ENCODE measurements around the gene UNC5C. TPM values are rescaled to one million over a fixed set of nuclear protein-coding genes. Genes with fewer than 3 reads are reported as not detected.

UNC5C gene
- total RNA-seq, 1 experiment from 2014 or later, result not detected

DNA sequence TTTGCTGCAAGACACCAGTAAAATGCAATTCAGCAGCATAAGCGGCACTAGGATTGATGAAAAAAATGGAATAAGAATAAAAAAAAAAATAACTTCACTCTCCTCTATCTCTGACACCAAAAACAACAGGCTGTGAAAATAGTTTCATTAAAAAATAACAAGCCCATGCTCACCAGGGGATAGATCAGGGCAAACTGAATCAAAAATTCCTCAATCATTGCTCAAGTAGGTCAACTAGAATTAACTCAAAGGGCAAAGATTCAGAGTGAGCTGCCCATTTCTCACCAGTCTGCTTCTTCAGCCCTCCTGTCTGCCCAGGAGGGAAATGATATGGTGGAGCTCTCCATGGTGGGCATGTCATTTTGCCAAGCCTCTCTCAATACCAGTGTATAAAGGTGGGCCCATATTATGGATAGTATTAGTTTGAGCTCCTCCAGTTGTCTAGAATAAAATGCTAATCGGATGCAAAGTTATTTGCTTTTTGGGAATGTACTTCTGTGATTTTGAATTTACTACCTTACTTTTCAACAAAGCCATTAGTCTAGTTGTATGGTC is 153.9 kb downstream of the UNC5C start:
- Histone ChIP-seq H3K27ac (no peak overlapping the region), H3K4me1 (no peaks in the 10 kb centered on the region), H3K9me3 (replicated peaks) (no peaks in the 10 kb centered on the region), H3K27me3 (no peaks in the 10 kb centered on the region), H3K4me3 (no peak overlapping the region), H3K36me3 (no peaks in the 10 kb centered on the region)
- DNase-seq, result no peak

GRCh38 chr4:95393821-95394220 is 155.0 kb downstream of the UNC5C start:
- H3K9me3 ChIP-seq (replicated peaks), result no peaks in the 10 kb centered on the region

DNA sequence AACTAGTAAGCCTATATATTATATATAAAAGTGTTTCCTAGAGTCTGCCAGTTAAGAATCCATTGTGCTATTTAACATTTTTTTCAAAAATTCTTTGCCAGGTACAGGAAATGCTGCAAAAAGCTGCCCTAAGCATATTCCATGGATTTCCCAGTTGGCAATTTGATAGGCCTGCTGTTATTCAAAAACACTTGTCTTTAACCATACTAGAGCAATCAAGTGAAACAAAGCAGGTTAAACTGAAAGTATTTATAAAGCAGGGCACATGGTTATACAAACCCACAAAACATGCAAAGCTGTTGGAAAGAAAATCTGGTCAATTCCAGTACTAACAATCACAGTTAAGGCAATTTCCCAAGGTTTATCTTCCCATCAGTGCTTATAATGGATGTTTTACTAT is 159.9 kb downstream of the UNC5C start:
- Histone ChIP-seq H3K27me3 (no peaks in the 10 kb centered on the region), H3K36me3 (no peaks in the 10 kb centered on the region), H3K4me3 (no peak overlapping the region), H3K4me1 (no peaks in the 10 kb centered on the region), H3K9me3 (replicated peaks) (no peaks in the 10 kb centered on the region), H3K27ac (no peak overlapping the region)
- no peak for DNase-seq

More at GRCh38 chr4:95393821-95394220, 155.0 kb downstream of the UNC5C start:
- Histone ChIP-seq H3K4me1 (no peaks in the 10 kb centered on the region), H3K4me3 (no peak overlapping the region), H3K36me3 (no peaks in the 10 kb centered on the region), H3K27ac (no peak overlapping the region), H3K27me3 (no peaks in the 10 kb centered on the region)
- no peak for DNase-seq

DNA sequence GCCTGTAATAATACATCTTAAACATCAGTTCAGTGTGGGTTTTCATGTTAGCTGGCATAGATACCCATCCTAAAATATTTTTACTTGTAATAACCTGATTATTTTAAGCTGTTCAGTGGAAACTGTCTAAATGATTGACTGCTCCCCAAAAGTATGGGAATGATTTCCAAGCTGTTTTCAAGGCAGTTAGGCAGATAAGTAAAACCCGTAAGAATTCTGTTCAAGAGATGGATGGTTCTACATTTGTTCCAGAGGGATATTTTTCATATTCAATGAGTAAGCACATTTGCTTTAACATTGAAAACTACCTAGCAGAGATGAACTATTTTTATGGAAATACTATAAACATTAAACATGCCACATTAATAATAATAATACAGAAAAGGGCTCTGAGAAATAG is 161.1 kb downstream of the UNC5C start:
- Histone ChIP-seq H3K9me3 (replicated peaks) (no peaks in the 10 kb centered on the region), H3K4me3 (no peak overlapping the region), H3K36me3 (no peaks in the 10 kb centered on the region), H3K4me1 (no peaks in the 10 kb centered on the region), H3K27me3 (no peaks in the 10 kb centered on the region), H3K27ac (no peak overlapping the region)
- DNase-seq, result no peak

DNA sequence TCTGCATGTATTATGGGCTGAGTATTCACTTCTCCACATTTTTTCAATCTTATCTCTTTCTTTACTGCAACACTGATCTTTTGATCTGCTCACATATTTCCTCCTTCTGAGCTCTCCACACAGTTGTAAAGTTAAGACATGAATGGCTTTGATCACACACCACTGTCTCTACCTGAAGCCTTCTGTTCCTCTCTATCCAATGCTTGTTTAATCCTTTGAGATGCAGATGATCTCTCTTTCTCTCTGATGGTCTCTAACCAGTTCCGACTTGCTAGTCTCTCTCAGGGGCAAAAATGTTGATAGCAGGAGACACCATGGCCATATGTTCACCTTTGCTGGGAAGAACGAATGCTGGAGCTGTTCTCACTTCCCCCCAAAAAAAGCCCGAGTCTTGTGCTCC is 162.4 kb downstream of the UNC5C start:
- DNase-seq, result no peak
- Histone ChIP-seq H3K27ac (no peak overlapping the region), H3K4me1 (no peaks in the 10 kb centered on the region), H3K9me3 (replicated peaks) (no peaks in the 10 kb centered on the region), H3K4me3 (no peak overlapping the region), H3K27me3 (no peaks in the 10 kb centered on the region), H3K36me3 (no peaks in the 10 kb centered on the region)

DNA sequence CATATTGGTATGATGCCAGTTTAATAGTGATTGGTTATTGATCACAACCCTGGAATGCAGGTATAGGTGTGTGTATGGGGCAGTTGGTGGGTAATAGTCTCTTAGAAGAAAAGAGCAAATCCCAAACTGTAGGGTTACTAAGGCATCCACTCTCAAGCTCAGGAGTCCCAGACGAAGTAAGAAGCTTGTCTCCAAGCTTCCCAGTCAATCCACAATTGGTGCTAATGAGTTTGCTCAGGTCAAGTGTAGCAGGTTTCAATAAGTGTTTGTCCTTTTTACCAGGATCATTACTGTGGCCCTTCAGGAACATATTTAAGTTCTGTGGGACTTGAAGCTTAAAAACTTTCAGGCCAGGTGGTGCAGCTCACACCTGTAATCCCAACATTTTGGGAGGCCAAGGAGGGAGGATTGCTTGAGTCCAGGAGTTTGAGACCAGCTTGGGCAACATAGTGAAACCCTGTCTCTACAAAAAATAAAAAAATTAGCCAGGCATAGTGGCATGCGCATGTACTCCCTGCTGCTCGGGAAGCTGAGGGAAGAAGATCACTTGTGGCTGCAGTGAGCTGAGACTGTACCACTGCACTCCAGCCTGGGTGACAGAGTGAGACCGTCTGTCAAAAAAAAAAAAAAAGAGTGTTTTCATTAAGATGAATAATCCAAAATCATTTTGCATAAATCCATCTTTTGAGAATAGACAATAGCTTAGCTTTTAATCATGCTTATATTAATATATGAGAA is 166.8 kb downstream of the UNC5C start:
- H3K9me3 ChIP-seq (replicated peaks), result no peaks in the 10 kb centered on the region
- no peaks in the 10 kb centered on the region for H3K4me1 ChIP-seq
- no peak overlapping the region for H3K27ac ChIP-seq
- DNase-seq, result no peak
- H3K4me3 ChIP-seq, result no peak overlapping the region
- no peaks in the 10 kb centered on the region for H3K36me3 ChIP-seq
- no peaks in the 10 kb centered on the region for H3K27me3 ChIP-seq

DNA sequence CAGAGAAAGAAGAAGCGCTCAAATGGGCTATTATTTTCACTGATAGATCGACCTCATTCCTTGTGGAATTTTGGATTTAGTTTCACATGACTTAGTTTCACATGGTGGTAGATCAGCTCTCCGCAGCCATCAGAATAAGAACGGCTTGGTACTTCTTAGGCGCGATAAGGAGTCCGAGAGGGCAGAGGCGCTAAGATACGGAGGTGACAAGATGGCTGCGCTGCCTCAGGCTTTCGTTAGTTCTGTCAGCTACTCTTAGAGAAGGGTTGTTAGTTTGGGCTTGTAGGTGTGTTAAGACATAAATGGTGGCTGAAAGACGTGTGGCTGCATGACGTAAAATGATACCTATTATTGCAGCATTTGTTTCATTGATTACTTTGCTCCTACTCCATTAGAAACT is 169.1 kb downstream of the UNC5C start:
- Histone ChIP-seq H3K27me3 (no peaks in the 10 kb centered on the region; the same call in 1 of the 2 replicates), H3K27ac (no peak overlapping the region), H3K4me3 (no peak overlapping the region), H3K9me3 (replicated peaks) (no peaks in the 10 kb centered on the region), H3K36me3 (no peaks in the 10 kb centered on the region), H3K4me1 (no peaks in the 10 kb centered on the region)
- no peak for DNase-seq

DNA sequence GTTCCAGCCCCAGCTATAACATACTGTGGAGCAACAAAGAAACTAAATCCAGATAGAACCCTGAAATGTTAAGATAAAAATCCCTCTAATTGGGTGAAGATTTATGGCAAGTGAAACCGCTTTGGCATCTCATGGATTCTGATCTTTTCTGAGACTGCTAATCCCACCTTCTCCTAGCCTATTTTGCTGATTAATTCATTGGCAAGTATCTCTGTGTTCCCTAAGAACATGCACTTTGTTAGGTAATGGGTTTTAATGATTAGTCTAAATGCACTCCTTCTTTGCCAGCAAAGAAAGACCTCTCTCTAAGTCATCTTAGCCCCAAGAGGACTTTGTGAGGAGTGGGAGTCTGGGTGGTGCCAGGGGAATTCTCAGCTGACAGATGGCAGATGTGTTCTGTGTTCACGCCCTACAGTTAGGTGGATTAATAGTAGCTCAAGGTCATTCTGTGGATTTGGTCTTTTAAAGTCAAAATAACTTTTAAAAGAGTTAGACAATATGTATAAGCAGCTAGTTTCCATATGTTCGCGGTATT is 171.3 kb downstream of the UNC5C start:
- DNase-seq, result no peak
- no peaks in the 10 kb centered on the region for H3K4me1 ChIP-seq
- no peaks in the 10 kb centered on the region for H3K36me3 ChIP-seq
- H3K4me3 ChIP-seq, result no peak overlapping the region
- no peak overlapping the region for H3K27ac ChIP-seq
- H3K9me3 ChIP-seq (replicated peaks), result no peaks in the 10 kb centered on the region
- H3K27me3 ChIP-seq, result no peaks in the 10 kb centered on the region; the same call in 1 of the 2 replicates

DNA sequence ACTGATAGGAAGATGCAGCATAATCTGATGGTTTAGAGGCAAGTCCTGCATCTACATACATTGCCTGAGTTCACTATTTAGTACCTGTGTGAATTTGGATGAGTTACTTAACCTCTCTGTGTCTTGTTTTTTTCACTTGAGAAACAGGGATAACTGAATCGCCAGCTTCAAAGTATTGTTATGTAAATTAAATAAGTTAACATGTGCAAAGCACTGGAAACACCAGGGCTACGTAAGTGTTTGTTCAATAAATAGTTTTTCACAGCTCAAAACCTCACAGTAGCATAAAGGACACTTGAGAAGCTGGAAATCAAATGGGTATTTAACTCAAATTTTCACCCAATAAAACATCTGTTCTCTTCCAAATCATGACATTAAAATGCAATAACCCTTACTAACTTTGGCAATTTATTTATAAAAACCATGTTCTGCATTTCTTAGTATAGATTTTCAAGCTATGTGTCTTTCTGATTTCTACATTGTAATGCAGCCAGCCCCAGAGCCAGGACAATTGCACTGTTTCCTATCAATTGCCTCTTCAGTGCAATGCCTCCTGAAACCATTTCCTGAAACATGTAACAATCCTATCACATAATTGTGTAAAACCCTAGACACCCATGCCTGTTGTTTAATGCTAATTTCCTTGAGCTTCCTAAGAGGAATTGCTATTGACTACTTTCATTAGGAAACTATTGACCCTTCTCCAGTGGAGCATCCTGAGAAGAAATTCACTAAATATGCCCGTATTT is 177.1 kb downstream of the UNC5C start:
- H3K9me3 ChIP-seq (replicated peaks), result no peaks in the 10 kb centered on the region
- H3K4me1 ChIP-seq, result no peaks in the 10 kb centered on the region
- no peaks in the 10 kb centered on the region for H3K36me3 ChIP-seq
- H3K4me3 ChIP-seq, result no peak overlapping the region
- no peaks in the 10 kb centered on the region; the same call in 1 of the 2 replicates for H3K27me3 ChIP-seq
- no peak for DNase-seq
- no peak overlapping the region for H3K27ac ChIP-seq

- Histone ChIP-seq H3K4me1 (no peaks in the 10 kb centered on the region), H3K27ac (no peak overlapping the region), H3K36me3 (no peaks in the 10 kb centered on the region), H3K9me3 (replicated peaks) (no peaks in the 10 kb centered on the region), H3K27me3 (no peaks in the 10 kb centered on the region), H3K4me3 (no peak overlapping the region)
- no peak for DNase-seq
These were observed 180.9 kb downstream of the UNC5C start for GRCh38 chr4:95367824-95368223.

DNA sequence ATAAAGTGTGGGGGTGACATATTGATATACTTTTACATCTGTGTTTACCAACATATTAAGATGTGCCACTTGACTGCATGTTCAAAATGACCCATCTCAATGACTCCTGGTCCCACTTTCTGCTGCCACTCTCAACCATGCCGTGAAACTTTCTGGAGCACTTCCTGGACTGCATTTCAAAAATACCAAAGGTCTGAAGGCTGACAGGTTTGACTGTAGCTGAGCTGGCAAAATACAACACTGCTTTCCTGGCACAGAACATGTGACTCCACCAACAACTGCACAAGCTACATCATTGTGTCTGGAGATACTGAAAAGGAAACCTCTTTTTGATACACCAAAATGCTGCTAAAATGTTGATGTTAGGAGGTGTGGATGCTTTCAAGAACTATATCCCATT is 184.8 kb downstream of the UNC5C start:
- Histone ChIP-seq H3K36me3 (no peaks in the 10 kb centered on the region), H3K9me3 (replicated peaks) (no peaks in the 10 kb centered on the region), H3K4me3 (no peak overlapping the region), H3K27ac (no peak overlapping the region), H3K27me3 (no peaks in the 10 kb centered on the region), H3K4me1 (no peaks in the 10 kb centered on the region)
- no peak for DNase-seq

GRCh38 chr4:95363559-95363925 is 185.2 kb downstream of the UNC5C start:
- H3K9me3 ChIP-seq (replicated peaks), result no peaks in the 10 kb centered on the region
- no peak overlapping the region for H3K4me3 ChIP-seq
- DNase-seq, result no peak
- no peak overlapping the region for H3K27ac ChIP-seq
- no peaks in the 10 kb centered on the region for H3K4me1 ChIP-seq
- no peaks in the 10 kb centered on the region for H3K36me3 ChIP-seq
- no peaks in the 10 kb centered on the region for H3K27me3 ChIP-seq

GRCh38 chr4:95362906-95363558 is 185.7 kb downstream of the UNC5C start:
- Histone ChIP-seq H3K36me3 (no peaks in the 10 kb centered on the region), H3K27me3 (no peaks in the 10 kb centered on the region), H3K9me3 (replicated peaks) (no peaks in the 10 kb centered on the region), H3K4me3 (no peak overlapping the region), H3K27ac (no peak overlapping the region), H3K4me1 (no peaks in the 10 kb centered on the region)
- DNase-seq, result peak; percentile 16 to 56

GRCh38 chr4:95362066-95362465 is 186.7 kb downstream of the UNC5C start:
- no peak overlapping the region for H3K4me3 ChIP-seq
- no peak for DNase-seq
- no peak overlapping the region for H3K27ac ChIP-seq
- H3K9me3 ChIP-seq (replicated peaks), result no peaks in the 10 kb centered on the region
- H3K36me3 ChIP-seq, result no peaks in the 10 kb centered on the region
- H3K4me1 ChIP-seq, result no peaks in the 10 kb centered on the region
- no peaks in the 10 kb centered on the region for H3K27me3 ChIP-seq

GRCh38 chr4:95361696-95361965 is 187.1 kb downstream of the UNC5C start:
- no peak for DNase-seq
- Histone ChIP-seq H3K9me3 (replicated peaks) (no peaks in the 10 kb centered on the region), H3K36me3 (no peaks in the 10 kb centered on the region), H3K27ac (no peak overlapping the region), H3K27me3 (no peaks in the 10 kb centered on the region), H3K4me3 (no peak overlapping the region), H3K4me1 (no peaks in the 10 kb centered on the region)

All from SJCRH30 (cell line).